A673 (cell line): Measurements from ENCODE around the gene MDGA2.

Experiments used
- EZH2 ChIP-seq: fragments of 200-600 bp; sonication (generic); IDR thresholded peaks from 2 replicates; pipeline ENCODE4 v1.6.1; 2017; ENCODE audit warnings: borderline replicate concordance, low read depth, mild to moderate bottlenecking, mixed read lengths, antibody characterized with exemption, low read length; ENCODE audit not compliant: poor library complexity, severe bottlenecking
- TF ChIP-seq, protein P1 (sequence below): fragments of 300-800, 200-600 bp; sonication (generic); conservative IDR thresholded peaks from 2 replicates; pipeline ENCODE4 v1.5.1; 2017; ENCODE audit warnings: low read depth, mild to moderate bottlenecking, antibody characterized with exemption, low read length, moderate library complexity, mixed read lengths

DNA sequence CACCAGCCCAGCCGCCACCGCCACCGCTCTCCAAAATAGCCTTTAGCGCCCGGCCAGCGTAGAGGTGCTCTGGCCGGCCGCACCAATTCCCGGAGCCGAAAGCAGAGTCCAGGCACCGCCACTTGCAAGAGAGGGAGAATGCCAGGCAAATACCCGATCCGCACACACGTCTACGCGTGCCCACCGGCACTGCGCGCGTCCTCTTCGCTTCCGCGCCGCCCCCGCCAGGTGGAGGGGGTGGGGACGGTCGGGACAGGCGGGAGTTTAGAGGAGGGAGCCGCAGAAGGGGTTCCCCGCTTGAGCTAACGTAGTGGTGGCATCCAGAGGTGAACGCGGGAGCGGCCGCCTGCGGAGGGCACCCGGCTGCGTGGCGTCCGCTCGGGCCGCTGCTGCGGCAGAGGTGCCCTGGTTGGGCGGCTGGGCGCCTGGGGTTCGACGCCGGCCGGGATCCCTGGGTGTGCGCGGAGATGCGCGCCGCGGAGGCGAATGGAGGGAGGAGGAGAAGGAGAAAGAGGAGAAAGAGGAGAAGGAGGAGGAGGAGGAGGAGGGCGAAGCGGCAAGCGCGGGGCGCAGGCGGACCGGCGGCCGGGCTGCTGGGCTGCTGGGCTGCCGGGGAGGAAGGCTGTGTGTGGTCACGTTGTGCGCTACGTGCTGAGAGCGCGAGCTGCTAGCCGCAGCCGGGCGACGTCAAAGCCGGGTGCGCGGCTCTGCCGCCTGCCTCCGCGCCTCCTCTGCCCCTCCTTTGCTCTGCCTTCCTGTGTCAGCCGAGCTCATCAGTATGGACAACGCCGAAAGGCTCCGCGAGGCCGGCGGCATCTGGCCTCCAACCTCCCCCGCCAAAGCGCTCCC lies at the start of gene MDGA2:
- TF ChIP-seq, protein P1, sequence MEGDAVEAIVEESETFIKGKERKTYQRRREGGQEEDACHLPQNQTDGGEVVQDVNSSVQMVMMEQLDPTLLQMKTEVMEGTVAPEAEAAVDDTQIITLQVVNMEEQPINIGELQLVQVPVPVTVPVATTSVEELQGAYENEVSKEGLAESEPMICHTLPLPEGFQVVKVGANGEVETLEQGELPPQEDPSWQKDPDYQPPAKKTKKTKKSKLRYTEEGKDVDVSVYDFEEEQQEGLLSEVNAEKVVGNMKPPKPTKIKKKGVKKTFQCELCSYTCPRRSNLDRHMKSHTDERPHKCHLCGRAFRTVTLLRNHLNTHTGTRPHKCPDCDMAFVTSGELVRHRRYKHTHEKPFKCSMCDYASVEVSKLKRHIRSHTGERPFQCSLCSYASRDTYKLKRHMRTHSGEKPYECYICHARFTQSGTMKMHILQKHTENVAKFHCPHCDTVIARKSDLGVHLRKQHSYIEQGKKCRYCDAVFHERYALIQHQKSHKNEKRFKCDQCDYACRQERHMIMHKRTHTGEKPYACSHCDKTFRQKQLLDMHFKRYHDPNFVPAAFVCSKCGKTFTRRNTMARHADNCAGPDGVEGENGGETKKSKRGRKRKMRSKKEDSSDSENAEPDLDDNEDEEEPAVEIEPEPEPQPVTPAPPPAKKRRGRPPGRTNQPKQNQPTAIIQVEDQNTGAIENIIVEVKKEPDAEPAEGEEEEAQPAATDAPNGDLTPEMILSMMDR = no peak
- peak; percentile 74 for TF ChIP-seq EZH2
